Measurements from ENCODE around the gene ARHGEF4. TPM values are rescaled to one million over a fixed set of nuclear protein-coding genes. Genes with fewer than 3 reads are reported as not detected.

The ARHGEF4 gene
- total and polyA plus RNA-seq, 11 donors, result 0.30 to 5.5 (median 3.8) TPM

- TF ChIP-seq POLR2A (IDR thresholded peaks at IDR 0.05) (no peak), CTCF (IDR thresholded peaks at IDR 0.05) (no peak)
- no peaks in the 10 kb centered on the region for H3K4me1 ChIP-seq
- ATAC-seq (no peak), DNase-seq (no peak)
- H3K36me3 ChIP-seq, result no peaks in the 10 kb centered on the region
- 81 to 86% (median 84%) methylated on average over 11 of the region's 11 CpGs for WGBS, 4 donors
- no peak overlapping the region for H3K4me3 ChIP-seq
- peaks cover 0 to 11% (median 0%) of the 10 kb centered on the region in 12 donors for H3K9me3 ChIP-seq
- intact Hi-C loops (cut with DNase I), result no loop called here
- H3K27me3 ChIP-seq, result no peaks in the 10 kb centered on the region
- no peak overlapping the region for H3K27ac ChIP-seq
Observed at GRCh38 chr2:130975729-130976128, 139.0 kb downstream of the ARHGEF4 start.

- DNase-seq, result no peak
- no peak overlapping the region for H3K27ac ChIP-seq
- no peaks in the 10 kb centered on the region for H3K36me3 ChIP-seq
- H3K9me3 ChIP-seq, result peaks cover 0 to 11% (median 0%) of the 10 kb centered on the region in 12 donors
- intact Hi-C loops (cut with DNase I), result no loop called here
- 88 to 94% (median 91%) methylated on average over 10 of the region's 10 CpGs for WGBS, 4 donors
- H3K4me3 ChIP-seq, result no peak overlapping the region
- no peaks in the 10 kb centered on the region for H3K4me1 ChIP-seq
- H3K27me3 ChIP-seq, result no peaks in the 10 kb centered on the region
- TF ChIP-seq CTCF (IDR thresholded peaks at IDR 0.05) (no peak), POLR2A (IDR thresholded peaks at IDR 0.05) (no peak)
- no peak for ATAC-seq
Observed at GRCh38 chr2:130976591-130977237, 140.0 kb downstream of the ARHGEF4 start.

- peaks cover 0 to 11% (median 0%) of the 10 kb centered on the region in 12 donors for H3K9me3 ChIP-seq
- H3K36me3 ChIP-seq, result no peaks in the 10 kb centered on the region
- DNase-seq (no peak), ATAC-seq (no peak)
- H3K4me1 ChIP-seq, result no peaks in the 10 kb centered on the region
- no peak overlapping the region for H3K4me3 ChIP-seq
- no peak for TF ChIP-seq CTCF (IDR thresholded peaks at IDR 0.05)
- no peak for TF ChIP-seq POLR2A (IDR thresholded peaks at IDR 0.05)
- 90 to 98% (median 96%) methylated on average over 5 of the region's 5 CpGs for WGBS, 4 donors
- H3K27ac ChIP-seq, result no peak overlapping the region
- intact Hi-C loops (cut with DNase I), result no loop called here
- no peaks in the 10 kb centered on the region for H3K27me3 ChIP-seq
Observed at GRCh38 chr2:130977461-130978050, 140.8 kb downstream of the ARHGEF4 start.

DNA sequence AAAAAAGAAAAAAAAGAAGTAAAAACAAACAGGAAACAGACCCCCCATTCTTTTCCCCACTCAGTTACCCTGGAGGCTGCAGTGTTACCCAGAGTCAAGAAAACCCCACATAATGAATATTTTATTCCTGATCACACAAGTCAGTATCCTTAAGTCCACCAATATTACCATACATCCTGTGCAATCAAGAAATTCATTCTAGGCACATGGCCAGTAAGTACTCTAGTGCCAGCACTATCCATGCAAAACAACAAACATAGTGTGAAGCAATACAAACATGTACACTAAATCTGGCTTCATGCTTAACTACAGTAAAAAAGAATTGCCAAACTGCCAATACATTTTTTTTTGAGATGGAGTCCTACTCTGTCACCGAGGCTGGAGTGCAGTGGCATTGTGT lies 145.0 kb downstream of the ARHGEF4 start:
- DNase-seq, result no peak
- peaks cover 0 to 17% (median 0%) of the 10 kb centered on the region in 12 donors for H3K4me1 ChIP-seq
- WGBS, 4 donors, result 72 to 88% (median 79%) methylated on average over 1 of the region's 1 CpG
- H3K9me3 ChIP-seq, result peaks cover 0 to 11% (median 0%) of the 10 kb centered on the region in 12 donors
- no peak for TF ChIP-seq CTCF (IDR thresholded peaks at IDR 0.05)
- intact Hi-C loops (cut with DNase I), result no loop called here
- H3K4me3 ChIP-seq, result no peak overlapping the region
- H3K27me3 ChIP-seq, result no peaks in the 10 kb centered on the region
- no peak overlapping the region for H3K27ac ChIP-seq
- ATAC-seq, result no peak
- H3K36me3 ChIP-seq, result no peaks in the 10 kb centered on the region

All from heart left ventricle (tissue), 16 donors.